LNCaP clone FGC (cell line): ENCODE data around the gene RPL3.
A peak's percentile ranks its signal among the peaks of the same experiment; 100 is the strongest.

Experiments
- DNase-seq: peaks from one replicate; pipeline ENCODE4 v3.0.0-alpha.2; 2011; ENCODE audit warnings: low read depth
- H3K4me3 ChIP-seq: 2 replicates; pipeline ENCODE4 v1.5.1; 2011; ENCODE audit warnings: mild to moderate bottlenecking, low read depth, low read length, control low read depth
- CTCF ChIP-seq: IDR thresholded peaks from 2 replicates; pipeline ENCODE4 v1.5.1; 2012; ENCODE audit warnings: mild to moderate bottlenecking; ENCODE audit not compliant: control insufficient read depth, insufficient read depth; ENCODE audit errors: extremely low read depth

Gene RPL3

GRCh38 chr22:39297490-39298240 lies 21.8 kb downstream of the RPL3 start:
- no peak for DNase-seq
- H3K4me3 ChIP-seq = no peak overlapping the region
- no peak for TF ChIP-seq CTCF

GRCh38 chr22:39296981-39297489 lies 22.4 kb downstream of the RPL3 start:
- no peak for DNase-seq
- no peak overlapping the region for H3K4me3 ChIP-seq
- TF ChIP-seq CTCF = no peak

GRCh38 chr22:39296535-39296934 lies 22.9 kb downstream of the RPL3 start:
- no peak overlapping the region for H3K4me3 ChIP-seq
- no peak for DNase-seq
- no peak for TF ChIP-seq CTCF

GRCh38 chr22:39294571-39295468 lies 24.6 kb downstream of the RPL3 start:
- H3K4me3 ChIP-seq = no peak overlapping the region
- no peak for TF ChIP-seq CTCF
- DNase-seq = no peak

- no peak overlapping the region for H3K4me3 ChIP-seq
- no peak for TF ChIP-seq CTCF
- no peak for DNase-seq
Measured at GRCh38 chr22:39293766-39294368, 25.6 kb downstream of the RPL3 start.

GRCh38 chr22:39292561-39293074 lies 26.8 kb downstream of the RPL3 start:
- no peak overlapping the region for H3K4me3 ChIP-seq
- no peak for TF ChIP-seq CTCF
- DNase-seq = peak; percentile 80
